Muscle of arm (tissue), 14 donors: ENCODE results near the gene CZIB. TPM values are rescaled to one million over a fixed set of nuclear protein-coding genes. Genes with fewer than 3 reads are reported as not detected.

Experiments used
- DNase-seq: peaks from one replicate; pipeline ENCODE4 v3.0.0-alpha.2; 2013
- long read RNA-seq, 11 donors: transcript quantifications; one replicate each; lab custom pipeline, GENCODE V29; 2026
- polyA plus RNA-seq, 12 donors: library from polyadenylated mRNA; unstranded; fragments of 120-200 nt; gene quantifications; one replicate each; pipeline ENCODE4 v1.2.1, GENCODE V29; 2013; ENCODE audit not compliant: insufficient read length in 12 of 12

CZIB gene
- polyA plus RNA-seq, result 10 to 100 TPM in 11 of 12 donors, not detected in 1; 50.0 to 80.6 (median 63.3) TPM
- long read RNA-seq, donor 1, transcript C1orf123-203 (2 exons, 841 nt), result minor isoform, 5 of 36 reads
- long read RNA-seq, donor 1, transcript C1orf123-201 (8 exons, 1,085 nt), result major isoform, 17 of 36 reads
- long read RNA-seq, donor 1, transcript C1orf123-207 (1 exons, 490 nt), result minor isoform, 5 of 36 reads
- long read RNA-seq, donor 1, partial matches to known transcripts, result 5 of 36 reads
- long read RNA-seq, donor 1, other reads (novel, unspliced or antisense), result 0 of 36 reads
- long read RNA-seq, donor 2, transcript C1orf123-202 (7 exons, 1,009 nt), result minor isoform, 6 of 26 reads
- long read RNA-seq, donor 2, transcript C1orf123-201 (8 exons, 1,085 nt), result major isoform, 13 of 26 reads
- long read RNA-seq, donor 2, partial matches to known transcripts, result 0 of 26 reads
- long read RNA-seq, donor 2, other reads (novel, unspliced or antisense), result 0 of 26 reads
- long read RNA-seq, donor 3, transcript C1orf123-201 (8 exons, 1,085 nt), result major isoform, 13 of 18 reads
- long read RNA-seq, donor 3, partial matches to known transcripts, result 0 of 18 reads
- long read RNA-seq, donor 3, other reads (novel, unspliced or antisense), result 0 of 18 reads
- long read RNA-seq, donor 4, transcript C1orf123-201 (8 exons, 1,085 nt), result major isoform, 8 of 13 reads
- long read RNA-seq, donor 4, partial matches to known transcripts, result 0 of 13 reads
- long read RNA-seq, donor 4, other reads (novel, unspliced or antisense), result 0 of 13 reads
- long read RNA-seq, donor 5, transcript C1orf123-201 (8 exons, 1,085 nt), result major isoform, 32 of 53 reads
- long read RNA-seq, donor 5, partial matches to known transcripts, result 6 of 53 reads
- long read RNA-seq, donor 5, other reads (novel, unspliced or antisense), result 0 of 53 reads
- long read RNA-seq, donor 6, transcript C1orf123-201 (8 exons, 1,085 nt), result major isoform, 7 of 12 reads
- long read RNA-seq, donor 6, partial matches to known transcripts, result 0 of 12 reads
- long read RNA-seq, donor 6, other reads (novel, unspliced or antisense), result 0 of 12 reads
- long read RNA-seq, donor 7, transcript C1orf123-201 (8 exons, 1,085 nt), result major isoform, 10 of 18 reads
- long read RNA-seq, donor 7, partial matches to known transcripts, result 0 of 18 reads
- long read RNA-seq, donor 7, other reads (novel, unspliced or antisense), result 0 of 18 reads
- long read RNA-seq, donor 8, transcript C1orf123-203 (2 exons, 841 nt), result minor isoform, 6 of 31 reads
- long read RNA-seq, donor 8, transcript C1orf123-201 (8 exons, 1,085 nt), result major isoform, 18 of 31 reads
- long read RNA-seq, donor 8, partial matches to known transcripts, result 0 of 31 reads
- long read RNA-seq, donor 8, other reads (novel, unspliced or antisense), result 0 of 31 reads
- long read RNA-seq, donor 9, transcript C1orf123-202 (7 exons, 1,009 nt), result minor isoform, 6 of 18 reads
- long read RNA-seq, donor 9, transcript C1orf123-201 (8 exons, 1,085 nt), result major isoform, 8 of 18 reads
- long read RNA-seq, donor 9, partial matches to known transcripts, result 0 of 18 reads
- long read RNA-seq, donor 9, other reads (novel, unspliced or antisense), result 0 of 18 reads
- long read RNA-seq, donor 10, transcript C1orf123-202 (7 exons, 1,009 nt), result minor isoform, 6 of 25 reads
- long read RNA-seq, donor 10, transcript C1orf123-201 (8 exons, 1,085 nt), result major isoform, 14 of 25 reads
- long read RNA-seq, donor 10, partial matches to known transcripts, result 0 of 25 reads
- long read RNA-seq, donor 10, other reads (novel, unspliced or antisense), result 0 of 25 reads
- long read RNA-seq, donor 11, transcript C1orf123-201 (8 exons, 1,085 nt), result major isoform, 16 of 28 reads
- long read RNA-seq, donor 11, partial matches to known transcripts, result 5 of 28 reads
- long read RNA-seq, donor 11, other reads (novel, unspliced or antisense), result 0 of 28 reads

- peak; percentile 94 for DNase-seq
Measured at GRCh38 chr1:53220171-53220961, at the start of gene CZIB. Gene CZIB, minus strand, starts transcription at chr1:53220634. Its CDS starts 59 bp downstream, at chr1:53220575.

DNA sequence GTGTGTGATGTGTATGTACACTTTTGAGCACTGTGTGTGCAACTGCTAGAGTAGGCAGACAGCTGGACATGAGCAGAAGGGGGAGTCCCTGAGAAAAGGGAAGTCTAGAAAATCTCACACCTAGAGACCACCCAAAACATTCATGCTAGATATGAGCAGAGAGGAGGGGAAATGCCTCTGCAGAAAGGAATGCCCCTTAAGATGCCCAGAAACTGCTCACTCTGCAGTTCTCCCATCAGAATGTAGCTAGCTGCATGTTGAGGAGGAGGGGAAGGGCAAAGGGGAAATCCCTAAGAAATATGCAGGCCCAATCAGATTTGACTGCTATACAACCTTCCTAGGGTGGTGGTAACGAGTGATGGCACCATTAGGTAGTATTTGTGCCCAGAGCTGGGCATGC lies 49.7 kb upstream of the CZIB start:
- no peak for DNase-seq

GRCh38 chr1:53267761-53268160 lies 47.3 kb upstream of the CZIB start:
- no peak for DNase-seq

DNA sequence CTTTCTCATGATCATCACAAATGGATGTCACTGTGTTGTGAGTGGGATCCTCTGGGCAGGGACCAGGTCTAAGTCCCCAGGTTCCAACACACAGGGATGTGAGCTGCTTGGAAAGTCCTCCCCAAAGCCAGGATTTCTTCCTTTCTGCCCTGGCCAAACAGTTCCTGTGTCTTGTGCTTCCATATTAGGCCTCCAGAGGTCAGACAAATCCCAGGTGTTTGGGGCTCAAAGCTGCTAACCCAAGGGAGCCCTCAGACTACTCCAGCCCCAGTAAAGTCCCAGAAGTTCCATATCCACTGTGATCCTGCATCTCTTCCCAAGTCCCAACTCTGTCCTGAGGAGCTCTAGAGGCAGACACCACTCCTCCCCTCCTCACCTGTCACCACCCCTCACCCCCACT lies 45.6 kb upstream of the CZIB start:
- DNase-seq, result no peak

GRCh38 chr1:53265581-53265980 lies 45.1 kb upstream of the CZIB start:
- DNase-seq, result no peak

DNA sequence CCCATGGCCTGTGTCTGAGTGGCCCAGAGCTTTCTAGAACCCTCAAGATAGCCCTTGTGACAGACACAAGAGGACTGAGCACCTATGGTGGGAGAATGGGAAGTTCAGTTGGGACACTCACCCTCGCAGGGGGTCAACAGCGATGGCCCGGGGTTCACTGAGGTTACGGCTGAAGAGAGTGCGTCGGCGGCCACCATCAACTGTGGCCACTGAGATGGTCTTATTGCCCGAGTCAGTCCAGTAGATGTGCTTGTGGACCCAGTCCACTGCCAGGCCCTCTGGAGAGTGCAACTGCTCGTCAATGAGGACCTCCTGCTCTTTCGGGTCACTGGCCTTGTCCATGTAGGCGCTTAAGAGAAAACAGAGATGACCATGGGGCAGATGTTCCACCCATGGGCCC lies 43.6 kb upstream of the CZIB start:
- DNase-seq, result no peak

- DNase-seq, result no peak
Measured at GRCh38 chr1:53262000-53262399, 41.6 kb upstream of the CZIB start.

DNA sequence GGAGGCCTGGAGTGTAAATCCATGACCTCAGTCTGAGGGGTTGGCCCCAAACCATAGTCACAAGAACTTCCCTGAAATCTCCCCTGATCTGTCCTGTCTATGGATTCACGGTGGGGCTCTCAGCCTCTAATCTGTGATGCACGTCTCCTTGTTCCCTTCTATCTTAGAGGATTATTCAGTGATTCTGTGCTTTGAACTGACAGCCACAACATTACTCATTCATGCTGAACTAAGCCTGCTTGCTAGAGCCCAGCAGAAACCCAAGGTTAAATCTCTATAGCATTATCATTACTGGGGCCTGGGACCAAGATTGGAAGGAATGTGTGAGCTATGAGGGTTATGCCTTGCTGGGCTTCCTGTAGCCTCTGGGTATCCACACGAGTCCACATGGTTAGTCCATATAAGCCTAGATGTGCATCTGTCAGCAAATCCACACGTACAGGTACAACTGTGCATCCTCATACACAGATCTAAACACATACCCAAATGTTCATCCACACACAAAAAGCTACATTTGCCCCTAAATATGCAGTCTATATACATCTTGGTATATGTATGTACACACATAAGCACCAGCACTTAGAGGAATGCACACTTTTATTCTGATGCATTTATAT lies 40.3 kb upstream of the CZIB start:
- no peak for DNase-seq

GRCh38 chr1:53259932-53260331 lies 39.5 kb upstream of the CZIB start:
- no peak for DNase-seq

DNA sequence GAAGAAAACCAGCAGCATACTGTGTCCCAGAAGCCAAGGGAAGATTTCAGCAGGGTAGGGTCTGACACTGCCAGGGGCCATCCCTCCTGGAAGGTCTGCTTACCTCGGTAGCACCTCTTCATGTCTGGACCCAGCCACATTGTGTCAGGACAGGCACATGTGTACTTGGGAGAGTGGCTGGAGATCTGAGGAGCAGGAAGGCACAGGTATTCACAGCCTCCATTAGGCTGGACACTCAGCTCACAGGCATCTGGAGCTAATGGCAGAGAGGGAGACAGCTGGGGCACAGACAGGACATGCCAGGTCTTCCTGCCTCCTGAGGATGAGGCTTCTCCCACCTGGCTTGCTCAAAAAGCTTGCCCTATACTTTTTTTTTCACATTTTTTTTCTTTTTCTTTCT lies 37.8 kb upstream of the CZIB start:
- DNase-seq, result no peak

- no peak for DNase-seq
Measured at GRCh38 chr1:53257454-53258081, 37.1 kb upstream of the CZIB start.

DNA sequence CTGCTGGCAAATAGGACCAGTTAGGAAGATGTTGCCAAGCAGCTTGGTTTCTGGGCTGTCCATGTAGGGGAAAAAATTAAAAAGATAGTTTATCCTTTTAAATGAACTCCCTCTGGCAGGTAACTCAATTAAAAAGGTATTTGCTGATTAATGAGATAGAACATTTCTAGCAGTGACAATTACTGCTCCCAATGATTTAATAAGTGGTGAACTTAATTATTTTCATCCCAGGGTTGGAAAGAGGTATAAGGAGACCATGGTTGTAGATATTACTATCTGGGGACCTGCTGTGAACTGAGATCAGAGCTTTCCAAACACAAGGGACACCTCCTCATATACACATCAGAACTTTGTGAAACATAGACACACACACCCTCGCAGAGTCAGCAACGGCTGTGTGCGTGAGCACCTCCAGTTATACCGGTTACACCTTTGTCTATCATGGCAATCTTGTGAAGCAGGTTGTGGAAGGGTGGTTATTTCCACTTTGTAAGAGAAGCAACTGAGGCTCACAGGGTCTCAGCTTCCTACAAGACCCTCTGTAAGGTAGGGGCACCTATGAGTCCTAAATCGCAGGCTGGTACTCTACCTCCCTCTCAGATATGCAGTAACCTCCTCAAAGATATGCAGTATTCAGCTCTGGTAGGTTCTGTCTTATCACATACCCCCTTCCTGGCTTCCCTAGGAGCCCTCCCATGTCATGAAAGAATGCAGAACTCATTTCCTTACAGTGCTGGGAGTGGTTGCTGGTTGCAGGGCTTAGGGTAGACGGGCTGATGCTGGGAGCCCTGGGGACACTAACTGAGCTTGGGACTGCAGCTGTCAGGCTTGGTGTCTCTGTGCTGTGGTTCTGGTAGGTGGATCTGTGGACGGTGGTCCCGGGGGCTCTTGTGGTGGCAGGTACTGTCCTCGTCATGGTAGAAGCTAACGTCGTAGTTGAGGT lies 36.3 kb upstream of the CZIB start:
- DNase-seq, result no peak

GRCh38 chr1:53255031-53255430 lies 34.6 kb upstream of the CZIB start:
- DNase-seq, result no peak

DNA sequence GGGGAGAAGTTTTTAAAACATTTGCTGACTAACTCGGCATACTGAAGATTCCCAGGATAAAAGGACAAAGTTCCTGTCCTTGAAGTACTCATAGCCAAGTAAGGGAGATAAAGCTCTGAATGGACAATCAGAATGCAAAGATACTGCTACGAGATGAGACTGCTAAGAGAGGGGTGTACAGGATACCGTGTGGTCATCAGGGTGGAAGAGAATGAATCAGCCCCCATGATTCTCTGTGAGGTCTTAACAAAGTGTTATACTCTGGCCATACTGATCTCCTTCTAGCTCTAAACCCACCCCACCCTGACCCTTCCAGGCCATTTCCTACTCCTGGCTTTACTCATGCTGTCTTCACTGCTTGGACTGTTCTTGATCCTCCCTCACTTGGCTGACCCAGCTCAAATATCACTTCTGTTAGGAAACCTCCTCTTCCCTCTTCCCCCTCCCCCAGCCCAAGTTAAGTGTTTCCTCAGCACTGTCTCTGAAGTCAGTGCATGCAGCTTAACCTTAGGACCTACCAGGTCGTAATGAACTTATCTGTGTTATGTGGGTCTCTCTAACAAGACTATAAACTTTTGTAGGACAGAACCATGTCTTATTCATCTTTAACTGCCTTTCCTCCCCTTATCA lies 33.7 kb upstream of the CZIB start:
- no peak for DNase-seq

DNA sequence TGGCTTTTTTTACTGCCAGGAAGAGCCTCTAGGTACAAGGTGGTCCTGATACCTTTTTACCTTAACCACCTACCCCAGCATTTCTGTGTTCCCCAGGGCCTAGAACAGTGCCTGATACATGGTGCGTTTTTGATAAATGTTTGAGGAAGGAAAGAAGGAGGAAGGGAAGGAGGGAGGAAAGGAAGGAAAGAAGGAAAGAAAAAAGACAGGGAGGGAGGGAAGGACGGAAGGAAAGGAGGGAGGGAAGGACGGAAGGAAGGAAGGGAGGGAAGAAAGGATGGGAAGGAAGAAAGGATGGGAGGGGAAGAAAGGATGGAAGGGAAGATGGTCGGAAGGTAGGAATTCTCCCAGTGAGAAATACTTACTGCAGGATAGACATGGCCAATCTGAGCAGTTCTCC lies 29.9 kb upstream of the CZIB start:
- no peak for DNase-seq

DNA sequence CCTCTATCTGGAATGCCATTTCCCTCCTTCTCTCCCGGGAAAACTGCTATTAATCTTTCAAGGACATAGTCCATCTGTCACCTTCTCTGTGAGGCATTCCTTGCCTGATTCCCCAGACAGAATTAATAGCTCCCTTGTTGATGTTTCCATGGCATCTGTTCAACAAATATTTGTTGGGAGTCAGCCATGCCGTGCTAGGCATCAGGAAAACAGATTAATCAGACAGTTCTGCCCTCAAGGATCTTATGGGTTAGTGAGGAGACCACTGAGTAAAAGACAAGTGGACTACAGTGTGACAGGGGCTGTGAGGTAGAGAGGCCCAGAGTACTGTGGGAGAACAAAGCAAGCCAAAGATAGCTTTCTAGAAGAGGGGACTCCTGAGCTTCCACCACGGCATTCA lies 29.3 kb upstream of the CZIB start:
- no peak for DNase-seq
